Ovary (tissue), 3 donors: ENCODE measurements around the gene TTC21A.

Experiments used
- CTCF ChIP-seq, 3 donors: fragments of 450-650 bp in 2 of 3; fragments of 200-600 bp in 1 of 3; IDR thresholded peaks; one replicate each; pipeline versions ENCODE4 v1.5.1 to v1.8.0; 2016 to 2022; ENCODE audit warnings: antibody characterized with exemption in 3 of 3, mild to moderate bottlenecking in 1 of 3
- EP300 ChIP-seq: sonication (generic); formaldehyde crosslinking; IDR thresholded peaks from one replicate; pipeline ENCODE4 v1.6.1; 2017; ENCODE audit warnings: antibody characterized with exemption
- POLR2A ChIP-seq: fragments of 450-650 bp; IDR thresholded peaks from one replicate; pipeline ENCODE4 v1.6.1; 2017; ENCODE audit warnings: antibody characterized with exemption, mild to moderate bottlenecking, moderate library complexity
- donor health status: DM: no; HTN: no; CAD: no.

- no peak for TF ChIP-seq CTCF (IDR thresholded peaks at IDR 0.05)
- TF ChIP-seq POLR2A, result no peak
- no peak for TF ChIP-seq EP300
Measured at GRCh38 chr3:39146083-39146501, 38.6 kb downstream of the TTC21A start.
